WTC11 (cell line): ENCODE measurements around the gene ZNF317.

Source experiments
- ATF2 ChIP-seq: sonication (generic); formaldehyde crosslinking; IDR thresholded peaks from 2 replicates; pipeline ENCODE4 v1.8.1; 2022; ENCODE audit warnings: low read depth, missing genetic modification reagents, borderline replicate concordance
- CREB1 ChIP-seq: sonication (generic); formaldehyde crosslinking; IDR thresholded peaks from 2 replicates; pipeline ENCODE4 v1.8.0; 2023; ENCODE audit warnings: mild to moderate bottlenecking, missing genetic modification reagents
- CTCF ChIP-seq: fragments of 200-600 bp; IDR thresholded peaks from 2 replicates; pipeline ENCODE4 v1.8.0; 2022; ENCODE audit warnings: antibody characterized with exemption
- ESRRA ChIP-seq: sonication (generic); formaldehyde crosslinking; IDR thresholded peaks from 2 replicates; pipeline ENCODE4 v1.8.1; 2022; ENCODE audit warnings: mild to moderate bottlenecking, missing genetic modification reagents, borderline replicate concordance
- FOXP1 ChIP-seq: sonication (generic); formaldehyde crosslinking; IDR thresholded peaks from 2 replicates; pipeline ENCODE4 v1.8.0; 2022; ENCODE audit warnings: missing genetic modification reagents, mild to moderate bottlenecking, moderate library complexity, borderline replicate concordance
- NFYB ChIP-seq: sonication (generic); formaldehyde crosslinking; conservative IDR thresholded peaks from 2 replicates; pipeline ENCODE4 v1.8.0; 2022; ENCODE audit warnings: low read depth, missing genetic modification reagents
- TF ChIP-seq, protein P1 (sequence below): sonication (generic); formaldehyde crosslinking; IDR thresholded peaks from 2 replicates; pipeline ENCODE4 v1.8.1; 2023; ENCODE audit warnings: mild to moderate bottlenecking, missing genetic modification reagents, borderline replicate concordance
- TF ChIP-seq, protein P2 (sequence below): sonication (generic); formaldehyde crosslinking; IDR thresholded peaks from 2 replicates; pipeline ENCODE4 v1.8.0; 2022; ENCODE audit warnings: mild to moderate bottlenecking, missing genetic modification reagents

- TF ChIP-seq NFYB (CRISPR knock-in tag), result no peak
- TF ChIP-seq, protein P1, sequence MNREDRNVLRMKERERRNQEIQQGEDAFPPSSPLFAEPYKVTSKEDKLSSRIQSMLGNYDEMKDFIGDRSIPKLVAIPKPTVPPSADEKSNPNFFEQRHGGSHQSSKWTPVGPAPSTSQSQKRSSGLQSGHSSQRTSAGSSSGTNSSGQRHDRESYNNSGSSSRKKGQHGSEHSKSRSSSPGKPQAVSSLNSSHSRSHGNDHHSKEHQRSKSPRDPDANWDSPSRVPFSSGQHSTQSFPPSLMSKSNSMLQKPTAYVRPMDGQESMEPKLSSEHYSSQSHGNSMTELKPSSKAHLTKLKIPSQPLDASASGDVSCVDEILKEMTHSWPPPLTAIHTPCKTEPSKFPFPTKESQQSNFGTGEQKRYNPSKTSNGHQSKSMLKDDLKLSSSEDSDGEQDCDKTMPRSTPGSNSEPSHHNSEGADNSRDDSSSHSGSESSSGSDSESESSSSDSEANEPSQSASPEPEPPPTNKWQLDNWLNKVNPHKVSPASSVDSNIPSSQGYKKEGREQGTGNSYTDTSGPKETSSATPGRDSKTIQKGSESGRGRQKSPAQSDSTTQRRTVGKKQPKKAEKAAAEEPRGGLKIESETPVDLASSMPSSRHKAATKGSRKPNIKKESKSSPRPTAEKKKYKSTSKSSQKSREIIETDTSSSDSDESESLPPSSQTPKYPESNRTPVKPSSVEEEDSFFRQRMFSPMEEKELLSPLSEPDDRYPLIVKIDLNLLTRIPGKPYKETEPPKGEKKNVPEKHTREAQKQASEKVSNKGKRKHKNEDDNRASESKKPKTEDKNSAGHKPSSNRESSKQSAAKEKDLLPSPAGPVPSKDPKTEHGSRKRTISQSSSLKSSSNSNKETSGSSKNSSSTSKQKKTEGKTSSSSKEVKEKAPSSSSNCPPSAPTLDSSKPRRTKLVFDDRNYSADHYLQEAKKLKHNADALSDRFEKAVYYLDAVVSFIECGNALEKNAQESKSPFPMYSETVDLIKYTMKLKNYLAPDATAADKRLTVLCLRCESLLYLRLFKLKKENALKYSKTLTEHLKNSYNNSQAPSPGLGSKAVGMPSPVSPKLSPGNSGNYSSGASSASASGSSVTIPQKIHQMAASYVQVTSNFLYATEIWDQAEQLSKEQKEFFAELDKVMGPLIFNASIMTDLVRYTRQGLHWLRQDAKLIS (CRISPR knock-in tag), result no peak
- TF ChIP-seq, protein P2, sequence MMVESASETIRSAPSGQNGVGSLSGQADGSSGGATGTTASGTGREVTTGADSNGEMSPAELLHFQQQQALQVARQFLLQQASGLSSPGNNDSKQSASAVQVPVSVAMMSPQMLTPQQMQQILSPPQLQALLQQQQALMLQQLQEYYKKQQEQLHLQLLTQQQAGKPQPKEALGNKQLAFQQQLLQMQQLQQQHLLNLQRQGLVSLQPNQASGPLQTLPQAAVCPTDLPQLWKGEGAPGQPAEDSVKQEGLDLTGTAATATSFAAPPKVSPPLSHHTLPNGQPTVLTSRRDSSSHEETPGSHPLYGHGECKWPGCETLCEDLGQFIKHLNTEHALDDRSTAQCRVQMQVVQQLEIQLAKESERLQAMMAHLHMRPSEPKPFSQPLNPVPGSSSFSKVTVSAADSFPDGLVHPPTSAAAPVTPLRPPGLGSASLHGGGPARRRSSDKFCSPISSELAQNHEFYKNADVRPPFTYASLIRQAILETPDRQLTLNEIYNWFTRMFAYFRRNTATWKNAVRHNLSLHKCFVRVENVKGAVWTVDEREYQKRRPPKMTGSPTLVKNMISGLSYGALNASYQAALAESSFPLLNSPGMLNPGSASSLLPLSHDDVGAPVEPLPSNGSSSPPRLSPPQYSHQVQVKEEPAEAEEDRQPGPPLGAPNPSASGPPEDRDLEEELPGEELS, result no peak
- no peak for TF ChIP-seq CTCF
- no peak for TF ChIP-seq CREB1 (CRISPR knock-in tag)
- no peak for TF ChIP-seq ESRRA (CRISPR knock-in tag)
- TF ChIP-seq FOXP1 (CRISPR knock-in tag), result no peak
- TF ChIP-seq ATF2 (CRISPR knock-in tag), result no peak
Measured at GRCh38 chr19:9146882-9147281, 6.7 kb downstream of the ZNF317 start.
